Measurements from ENCODE around the gene TMEM9. TPM values are rescaled to one million over a fixed set of nuclear protein-coding genes. Genes with fewer than 3 reads are reported as not detected.

TMEM9 gene
- total and polyA plus RNA-seq, 9 of the 15 experiments (the other 6 are each of a cell fraction or from before 2014, with no cell fraction given) = 30.4 to 107 (median 67.6) TPM

- BruUV-seq (replicated peaks) = no TSS peak
- CTCF ChIA-PET (ENCODE audit: low intra/inter-chr PET ratio) = interaction anchor here (0.7 kb wide), 1 partner anchor 344 kb away, joined by 3 read pairs; no protein-coding TSS in a partner anchor
- Histone ChIP-seq H3K9ac (ENCODE audit: insufficient read depth in 1 of 2, low read depth in 2 of 2, low read length in 2 of 2) (no peak overlapping the region), H3K27me3 (ENCODE audit: control insufficient read depth in 2 of 2, insufficient read depth in 2 of 2, low read length in 2 of 2) (peaks cover 29 to 55% of the 10 kb centered on the region in 2 experiments), H3K4me1 (replicated peaks in 1 of 2; ENCODE audit: control insufficient read depth in 2 of 2, insufficient read depth in 2 of 2, low read length in 2 of 2) (peaks cover 0 to 7% of the 10 kb centered on the region in 2 experiments; a peak in 2 of 5 replicates), H3K9me1 (ENCODE audit: control insufficient read depth, insufficient read depth, low read length) (no peaks in the 10 kb centered on the region), H3K36me3 (ENCODE audit: control insufficient read depth, insufficient read depth, low read length) (no peaks in the 10 kb centered on the region), H3K4me3 (no peak overlapping the region), H3K9me3 (replicated peaks; ENCODE audit: control insufficient read depth, insufficient read depth, low read depth, low read length) (no peaks in the 10 kb centered on the region), H3K79me2 (ENCODE audit: control insufficient read depth, insufficient read depth, low read length) (no peaks in the 10 kb centered on the region), H4K20me1 (replicated peaks; ENCODE audit: control insufficient read depth, insufficient read depth, low read length) (peaks cover 7% of the 10 kb centered on the region), H3K4me2 (ENCODE audit: insufficient read depth, low read length) (no peak overlapping the region), H2AFZ (ENCODE audit: low read depth, low read length) (no peak overlapping the region), H3K27ac (ENCODE audit: extremely low read depth, low read depth, low read length) (no peak overlapping the region)
- DNase-seq (ENCODE audit: extremely low read depth in 1 of 4, low spot score in 3 of 4) (no peak), ATAC-seq (no peak), FAIRE-seq (no peak)
- POLR2A ChIA-PET = no interaction called here
- intact Hi-C loops (cut with micrococcal nuclease) = loop anchor here (2.0 to 10.0 kb wide), 2 partner anchors 65 to 137 kb away; no protein-coding TSS in a partner anchor
- TF ChIP-seq L3MBTL2 (IDR thresholded peaks at IDR 0.05) = no peak
- in situ Hi-C loops (cut with MboI) = no loop called here
- 7% methylated on average over 10 of the region's 10 CpGs for WGBS (ENCODE audit: insufficient coverage, low coverage, missing lambda C conversion rate)
Observed at GRCh38 chr1:201110138-201110537, 44.1 kb downstream of the TMEM9 start.

GRCh38 chr1:201109651-201110050, 44.6 kb downstream of the TMEM9 start:
- peaks cover 29 to 55% of the 10 kb centered on the region in 2 experiments for H3K27me3 ChIP-seq (ENCODE audit: control insufficient read depth in 2 of 2, insufficient read depth in 2 of 2, low read length in 2 of 2)
- no TSS peak for BruUV-seq (replicated peaks)
- no peak overlapping the region for H3K4me3 ChIP-seq
- FAIRE-seq (no peak), DNase-seq (ENCODE audit: extremely low read depth in 1 of 4, low spot score in 3 of 4) (no peak), ATAC-seq (no peak)
- ChIA-PET CTCF (ENCODE audit: low intra/inter-chr PET ratio) (interaction anchor here (0.7 kb wide), 1 partner anchor 344 kb away, joined by 3 read pairs; no protein-coding TSS in a partner anchor), POLR2A (interaction anchor here (0.8 to 0.9 kb wide), 2 partner anchors 34 to 212 kb away, joined by 3 read pairs; no protein-coding TSS in a partner anchor)
- peaks cover 7% of the 10 kb centered on the region for H4K20me1 ChIP-seq (replicated peaks; ENCODE audit: control insufficient read depth, insufficient read depth, low read length)
- peaks cover 0 to 7% of the 10 kb centered on the region in 2 experiments; a peak in 2 of 5 replicates for H3K4me1 ChIP-seq (replicated peaks in 1 of 2; ENCODE audit: control insufficient read depth in 2 of 2, insufficient read depth in 2 of 2, low read length in 2 of 2)
- no peak overlapping the region for H2AFZ ChIP-seq (ENCODE audit: low read depth, low read length)
- H3K9me3 ChIP-seq (replicated peaks; ENCODE audit: control insufficient read depth, insufficient read depth, low read depth, low read length) = no peaks in the 10 kb centered on the region
- H3K27ac ChIP-seq (ENCODE audit: extremely low read depth, low read depth, low read length) = no peak overlapping the region
- no peaks in the 10 kb centered on the region for H3K79me2 ChIP-seq (ENCODE audit: control insufficient read depth, insufficient read depth, low read length)
- intact Hi-C loops (cut with micrococcal nuclease) = loop anchor here (2.0 to 10.0 kb wide), 2 partner anchors 65 to 137 kb away; no protein-coding TSS in a partner anchor
- no peaks in the 10 kb centered on the region for H3K9me1 ChIP-seq (ENCODE audit: control insufficient read depth, insufficient read depth, low read length)
- no peaks in the 10 kb centered on the region for H3K36me3 ChIP-seq (ENCODE audit: control insufficient read depth, insufficient read depth, low read length)
- in situ Hi-C loops (cut with MboI) = no loop called here
- TF ChIP-seq TFAM (CRISPR knock-in tag; conservative IDR thresholded peaks at IDR 0.05) (no peak), RBM25 (IDR thresholded peaks at IDR 0.05; ENCODE audit: low read depth, low read length, severe bottlenecking) (peak; percentile 72), ZBTB11 (CRISPR knock-in tag; IDR thresholded peaks at IDR 0.05) (no peak), CBFB (CRISPR knock-in tag; IDR thresholded peaks at IDR 0.05) (no peak), ESRRA (IDR thresholded peaks at IDR 0.05; ENCODE audit: borderline replicate concordance, low read depth) (peak; percentile 68), GTF2F1 (IDR thresholded peaks at IDR 0.05; ENCODE audit: low read depth, low read length) (no peak)
- no peak overlapping the region for H3K4me2 ChIP-seq (ENCODE audit: insufficient read depth, low read length)
- H3K9ac ChIP-seq (ENCODE audit: insufficient read depth in 1 of 2, low read depth in 2 of 2, low read length in 2 of 2) = no peak overlapping the region
- WGBS (ENCODE audit: insufficient coverage, low coverage, missing lambda C conversion rate) = 0% methylated on average over 1 of the region's 1 CpG

All from K562 (cell line).